Dermis blood vessel endothelial cell (primary cell): ENCODE data around the gene ACMSD. TPM values are rescaled to one million over a fixed set of nuclear protein-coding genes. Genes with fewer than 3 reads are reported as not detected.
"Not testable (repeated sequence)": the region's sequence is repeated elsewhere in the genome, so short reads cannot be mapped to it uniquely, and the experiment has no call there.

Source experiments
- DNase-seq: peaks from one replicate; pipeline ENCODE4 v3.0.0; 2010
- total RNA-seq: library from RNA; depleted of rRNA; stranded (reverse); fragments of >200 nt; gene quantifications from 2 replicates; pipeline ENCODE4 v1.2.3, GENCODE V29; 2014

The ACMSD gene
- 0.09 and 0.34 TPM in 2 replicates for total RNA-seq

DNA sequence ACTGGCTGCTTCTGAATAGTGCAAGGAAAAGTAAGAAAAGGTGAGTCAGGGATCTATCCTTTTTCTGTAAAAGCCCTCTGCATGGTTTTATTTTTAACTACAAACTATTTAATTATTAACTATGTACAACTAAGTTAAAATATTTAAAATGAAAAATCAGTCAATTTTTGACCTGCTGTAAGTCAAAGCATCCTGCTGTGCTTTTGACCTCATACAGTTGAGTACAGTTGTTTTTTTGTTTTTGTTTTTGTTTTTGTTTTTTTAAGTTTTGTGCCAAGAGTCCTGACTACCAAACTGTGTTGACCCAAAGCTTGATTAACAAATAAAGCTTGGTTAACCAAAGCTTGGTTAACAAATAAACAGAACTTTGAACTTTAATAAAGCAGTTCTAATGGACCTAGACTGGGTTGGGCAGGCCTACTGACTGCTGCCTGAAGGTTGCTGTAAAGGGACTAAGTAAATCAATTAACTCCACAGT is at the start of gene ACMSD:
Gene ACMSD, plus strand, starts transcription at position 474 of the 478 bp plus-strand sequence. CDS start 67 bp downstream, outside the sequence.
- DNase-seq = no peak

DNA sequence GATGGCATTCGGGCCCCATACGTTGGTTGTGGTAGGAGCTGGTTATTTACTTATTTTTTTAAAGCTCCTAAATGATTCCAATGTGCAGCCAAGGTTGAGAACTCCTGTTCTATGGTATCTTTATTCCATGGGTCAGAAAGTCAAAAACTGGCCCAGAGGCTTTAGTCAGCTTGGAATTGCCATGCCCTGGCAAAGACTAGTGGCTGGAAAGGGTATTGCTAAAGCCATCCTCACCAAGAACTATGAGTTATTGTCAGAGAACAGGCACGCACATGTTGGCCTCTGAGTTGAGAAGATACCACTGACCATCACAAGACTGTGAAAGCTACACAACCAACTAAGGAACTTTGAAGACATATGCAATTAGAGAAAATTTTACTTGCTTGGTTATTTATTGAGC is 47.9 kb upstream of the ACMSD start:
- no peak for DNase-seq

DNA sequence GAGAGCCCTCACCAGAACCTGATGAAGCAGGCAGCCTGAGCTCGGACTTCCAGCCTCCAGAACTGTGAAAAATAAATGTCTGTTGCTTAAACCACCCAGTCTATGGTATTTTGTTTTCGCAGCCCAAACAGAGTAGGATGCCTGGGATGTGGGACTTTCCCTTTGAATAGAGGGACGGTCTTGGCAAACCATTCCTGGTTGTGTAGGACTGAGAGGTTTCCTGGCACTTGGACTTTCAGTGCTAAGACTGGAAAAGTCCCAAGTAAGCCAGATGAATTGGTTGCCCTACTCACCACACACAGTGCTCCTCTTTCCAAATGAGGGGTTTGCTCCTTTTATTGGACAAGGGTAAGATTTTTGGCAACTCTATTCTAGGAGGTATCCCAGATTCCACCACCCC is 46.8 kb upstream of the ACMSD start:
- no peak for DNase-seq

DNA sequence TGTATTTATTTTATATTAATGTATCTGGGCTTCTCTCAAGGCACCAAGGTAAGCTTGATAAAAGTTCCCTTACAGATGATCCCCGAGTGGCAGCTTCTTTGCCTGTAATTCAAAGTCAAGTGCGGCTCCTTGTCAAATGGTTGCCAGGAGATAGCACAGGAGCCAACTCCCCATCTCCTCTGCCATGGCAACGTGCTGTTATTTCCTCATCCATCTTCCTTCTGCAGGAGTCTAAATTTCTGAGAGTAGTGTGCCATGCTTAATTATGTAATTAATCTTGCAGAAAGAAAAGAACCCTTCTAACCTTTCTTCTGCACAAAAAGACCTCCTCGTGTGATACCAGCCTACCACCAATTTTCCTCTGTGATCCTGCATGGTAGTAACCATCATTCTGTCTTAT is 46.2 kb upstream of the ACMSD start:
- DNase-seq = no peak

DNA sequence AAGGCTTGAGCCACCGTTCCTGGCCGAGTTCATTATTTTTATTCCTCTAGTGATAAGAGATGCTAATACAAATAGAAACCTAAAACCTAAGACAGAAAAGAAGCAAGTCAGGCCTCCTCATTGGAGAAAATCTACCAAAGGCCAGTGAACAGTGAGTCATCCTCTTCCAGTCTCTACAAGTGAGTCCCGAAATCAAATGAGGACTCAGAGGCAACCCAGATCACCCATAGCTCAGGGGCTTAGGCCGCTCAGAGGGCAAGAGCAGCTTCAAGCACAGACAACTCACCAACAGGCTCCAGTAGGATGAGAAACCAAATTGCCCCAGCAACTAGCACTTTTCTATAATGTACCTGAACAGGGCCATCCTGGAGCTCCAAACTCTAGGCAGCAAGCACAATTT is 42.7 kb upstream of the ACMSD start:
- DNase-seq = no peak

DNA sequence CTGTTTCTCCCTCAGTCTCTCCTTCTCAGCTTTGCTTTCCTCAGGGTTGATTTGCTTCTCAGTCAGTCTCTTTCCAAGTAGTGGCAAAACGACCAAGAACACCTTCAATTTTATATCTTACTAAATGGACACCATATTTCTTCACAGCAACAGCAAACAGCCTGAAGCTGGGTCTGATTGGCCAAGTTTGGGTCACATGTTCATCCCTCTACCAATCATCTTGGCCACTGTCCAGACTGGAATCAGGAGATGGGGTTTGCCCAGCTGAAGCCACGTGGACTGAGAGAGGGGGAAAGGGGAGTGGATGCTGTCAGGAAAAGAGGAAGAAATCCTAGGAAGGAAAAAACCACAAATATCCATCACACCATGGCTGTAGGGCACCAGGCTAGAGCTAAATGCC is 42.0 kb upstream of the ACMSD start:
- no peak for DNase-seq

DNA sequence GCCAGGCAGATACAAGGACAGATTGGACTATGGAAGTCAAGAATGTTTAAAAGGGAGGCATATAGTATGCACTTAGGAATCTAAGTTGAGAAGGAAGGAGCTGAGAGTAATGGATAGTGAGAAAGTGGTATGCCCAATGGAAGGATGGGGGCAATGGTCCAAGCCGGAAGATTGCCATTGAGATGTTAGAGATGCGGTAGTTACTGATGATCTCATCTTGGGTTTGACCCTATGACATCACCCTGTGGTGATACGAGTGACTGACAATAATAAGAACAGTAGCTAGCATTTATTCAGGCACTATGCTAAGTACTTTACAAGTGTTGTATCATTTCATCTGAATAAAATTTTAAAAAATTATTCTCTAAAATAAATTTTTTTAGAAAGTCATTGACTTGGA is 38.5 kb upstream of the ACMSD start:
- DNase-seq = no peak

DNA sequence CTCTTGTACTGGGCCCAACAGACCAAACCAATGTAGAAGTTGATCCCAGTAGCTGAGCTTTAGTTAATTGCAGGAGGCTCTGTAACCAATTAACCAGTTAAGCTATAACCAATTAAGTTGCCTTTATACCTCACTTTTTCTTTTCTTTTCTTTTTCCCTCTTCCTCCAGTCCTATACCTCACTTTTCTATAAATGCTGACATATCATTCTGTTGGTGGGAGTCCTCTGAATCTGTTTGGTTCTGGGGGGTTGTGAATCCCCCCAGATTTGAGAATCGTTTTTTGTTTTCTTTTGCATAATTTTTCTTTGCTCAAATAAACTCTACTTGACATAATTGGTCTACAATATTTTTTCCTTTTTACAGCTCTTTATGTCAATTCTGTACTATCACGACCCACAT is 38.1 kb upstream of the ACMSD start:
- no peak for DNase-seq

DNA sequence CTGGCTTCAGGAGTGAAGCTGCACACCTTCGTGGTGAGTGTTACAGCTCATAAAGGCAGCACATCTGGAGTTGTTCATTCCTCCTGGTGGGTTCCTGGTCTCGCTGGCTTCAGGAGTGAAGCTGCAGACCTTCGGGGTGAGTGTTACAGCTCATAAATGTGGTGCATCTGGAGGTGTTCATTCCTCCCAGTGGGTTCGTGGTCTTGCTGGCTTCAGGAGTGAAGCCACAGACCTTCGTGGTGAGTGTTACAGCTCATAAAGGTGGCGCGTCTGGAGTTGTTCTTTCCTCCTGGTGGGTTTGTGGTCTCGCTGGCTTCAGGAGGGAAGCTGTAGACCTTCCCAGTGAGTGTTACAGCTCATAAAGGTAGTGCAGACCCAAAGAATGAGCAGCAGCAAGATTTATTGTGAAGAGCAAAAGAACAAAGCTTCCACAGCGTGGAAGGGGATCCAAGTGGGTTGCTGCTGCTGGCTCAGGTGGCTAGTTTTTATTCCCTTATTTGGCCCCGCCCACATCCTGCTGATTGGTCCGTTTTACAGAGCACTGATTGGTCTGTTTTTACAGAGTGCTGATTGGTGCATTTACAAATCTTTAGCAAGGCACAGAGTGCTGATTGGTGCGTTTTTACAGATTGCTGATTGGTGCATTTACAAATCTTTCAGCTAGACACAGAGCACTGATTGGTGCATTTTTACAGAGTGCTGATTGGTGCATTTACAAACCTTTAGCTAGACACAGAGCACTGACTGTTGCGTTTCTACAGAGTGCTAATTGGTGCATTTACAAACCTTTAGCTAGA is 34.6 kb upstream of the ACMSD start:
- DNase-seq = not testable (repeated sequence)

DNA sequence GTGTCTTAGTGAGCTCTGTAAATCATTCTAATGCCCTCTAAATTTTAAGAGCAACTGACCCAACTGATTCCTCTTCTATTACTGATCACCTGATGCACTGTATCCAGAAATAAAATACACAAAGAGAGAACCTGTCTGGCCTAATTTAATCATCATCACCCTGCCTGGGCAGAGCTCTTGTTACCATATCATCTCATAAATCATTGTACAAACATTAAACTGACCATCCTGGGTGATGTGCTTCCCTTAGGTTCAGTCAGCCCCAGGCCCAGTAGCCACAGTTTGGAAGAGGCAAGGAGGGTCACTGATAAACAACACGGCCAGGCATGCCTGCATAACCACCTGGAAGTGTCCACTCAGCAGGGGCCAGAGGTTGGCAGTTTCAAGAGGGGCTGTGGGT is 22.7 kb upstream of the ACMSD start:
- no peak for DNase-seq

DNA sequence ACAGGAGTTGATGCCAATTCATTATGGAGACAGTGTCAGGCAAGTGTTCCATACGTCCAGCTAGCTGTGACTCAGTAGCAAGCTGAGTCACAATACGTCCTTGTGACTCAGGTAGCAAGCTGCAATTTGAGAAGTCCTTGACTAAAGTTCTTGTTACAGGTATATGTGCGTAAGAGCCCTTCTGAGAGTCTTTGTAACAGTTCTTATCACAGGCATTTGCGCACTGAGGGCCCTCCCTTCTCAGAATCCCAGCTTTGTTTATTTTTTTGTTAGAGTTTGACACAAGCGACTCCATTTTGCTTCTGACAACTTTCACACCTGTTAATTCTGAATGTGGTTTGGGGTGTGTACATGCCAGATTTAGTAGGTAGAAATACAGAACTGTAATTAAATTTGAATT is 20.1 kb upstream of the ACMSD start:
- DNase-seq = no peak

DNA sequence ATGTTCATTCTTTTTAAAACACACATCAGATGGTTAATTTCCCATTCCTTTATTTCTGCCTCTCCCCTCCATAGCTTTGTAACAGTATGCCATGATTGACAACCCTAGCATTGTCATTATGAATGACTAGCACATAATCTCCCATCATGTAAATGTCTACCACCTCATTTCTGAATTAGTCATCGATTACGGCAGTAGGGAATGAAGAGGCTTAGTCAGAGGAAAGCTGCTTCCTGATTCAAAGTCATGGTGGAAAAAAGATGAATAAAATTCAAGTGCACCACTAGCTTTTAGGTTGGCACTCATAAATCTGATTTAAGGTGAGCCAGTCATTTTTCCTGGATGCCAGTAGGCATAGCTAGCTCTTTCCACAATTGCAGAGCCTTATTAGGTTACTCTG is 19.1 kb upstream of the ACMSD start:
- peak; percentile 11 for DNase-seq

DNA sequence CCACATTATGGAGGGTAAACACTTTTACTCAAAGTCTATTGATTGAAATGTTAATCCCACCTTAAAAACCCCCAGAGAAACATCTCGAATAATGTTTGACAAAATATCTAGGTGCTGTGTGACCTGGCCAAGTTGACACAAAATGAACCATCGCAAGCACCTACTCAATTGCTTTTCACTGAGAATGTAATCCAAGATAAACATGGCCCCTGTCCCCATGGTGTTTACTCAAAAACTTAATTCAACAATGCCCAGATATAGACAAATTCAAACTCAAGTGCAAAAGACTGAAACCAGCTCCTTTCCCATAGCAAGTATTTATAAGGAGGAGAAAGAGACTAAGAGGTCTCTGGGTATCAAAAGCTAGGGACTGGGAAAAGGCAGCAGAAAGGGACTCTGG is 15.0 kb upstream of the ACMSD start:
- DNase-seq = no peak

DNA sequence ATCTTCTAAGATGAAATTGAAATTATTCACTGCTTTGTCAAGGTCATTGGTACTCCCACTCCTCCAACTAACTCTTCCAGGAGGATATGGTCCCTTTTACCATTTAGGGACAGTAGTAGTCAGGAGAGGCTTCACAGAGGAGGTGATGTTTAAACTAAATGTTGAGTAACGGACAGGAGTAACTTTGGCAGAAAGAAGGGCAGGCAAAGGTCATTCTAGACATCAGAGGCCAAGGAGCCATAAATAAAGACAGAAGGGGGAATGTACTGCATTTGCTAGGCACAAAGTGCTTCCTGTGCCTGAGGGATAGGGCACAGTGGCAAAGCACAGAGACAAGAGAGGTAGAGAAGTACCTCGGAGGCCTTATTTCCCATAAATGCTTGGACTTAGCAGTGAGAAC is 14.6 kb upstream of the ACMSD start:
- no peak for DNase-seq

DNA sequence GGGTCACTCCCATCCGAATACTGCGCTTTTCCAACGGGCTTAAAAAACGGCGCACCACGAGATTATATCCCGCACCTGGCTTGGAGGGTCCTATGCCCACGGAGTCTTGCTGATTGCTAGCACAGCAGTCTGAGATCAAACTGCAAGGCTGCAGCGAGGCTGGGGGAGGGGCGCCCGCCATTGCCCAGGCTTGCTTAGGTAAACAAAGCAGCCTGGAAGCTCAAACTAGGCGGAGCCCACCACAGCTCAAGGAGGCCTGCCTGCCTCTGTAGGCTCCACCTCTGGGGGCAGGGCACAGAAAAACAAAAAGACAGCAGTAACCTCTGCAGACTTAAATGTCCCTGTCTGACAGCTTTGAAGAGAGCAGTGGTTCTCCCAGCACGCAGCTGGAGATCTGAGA is 12.7 kb upstream of the ACMSD start:
- not testable (repeated sequence) for DNase-seq

DNA sequence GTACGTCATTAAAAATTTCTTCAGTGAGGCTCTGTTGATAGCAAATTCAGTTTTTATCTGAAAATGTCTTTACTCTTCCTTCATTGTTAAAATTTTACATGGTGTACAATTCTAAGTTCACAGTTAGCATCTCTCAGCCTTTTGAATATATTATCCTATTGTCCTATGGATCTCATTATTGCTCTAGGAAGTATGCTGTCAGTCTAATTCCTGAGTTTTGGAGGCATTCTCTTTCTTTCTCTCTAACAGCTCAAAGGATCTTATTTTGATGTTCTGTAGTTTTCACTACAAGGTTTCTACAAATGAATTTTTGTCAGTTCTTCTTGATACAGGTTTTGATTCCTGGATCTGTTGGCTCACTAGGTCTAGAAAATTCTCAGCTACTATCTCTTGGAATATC is 2.9 kb upstream of the ACMSD start:
- DNase-seq = no peak

DNA sequence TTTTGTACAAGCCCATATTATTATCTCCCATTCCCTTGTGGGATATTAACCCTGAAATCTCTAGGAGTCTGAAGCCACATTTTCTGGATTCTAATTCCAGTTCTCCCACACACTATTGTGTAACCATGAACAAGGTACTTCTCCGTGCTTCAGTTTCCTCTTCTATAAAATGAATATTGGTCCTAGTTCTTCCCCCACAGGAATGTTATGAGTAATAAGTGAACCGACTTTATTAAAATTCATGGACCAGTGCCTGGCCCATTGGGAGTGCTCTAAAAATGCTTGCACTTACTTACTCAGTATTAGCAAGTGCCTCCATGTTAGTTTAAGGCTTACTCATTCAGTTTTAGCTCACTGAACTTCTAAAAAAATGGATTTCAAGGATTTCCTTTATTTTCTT is 1.4 kb upstream of the ACMSD start:
- DNase-seq = no peak

DNA sequence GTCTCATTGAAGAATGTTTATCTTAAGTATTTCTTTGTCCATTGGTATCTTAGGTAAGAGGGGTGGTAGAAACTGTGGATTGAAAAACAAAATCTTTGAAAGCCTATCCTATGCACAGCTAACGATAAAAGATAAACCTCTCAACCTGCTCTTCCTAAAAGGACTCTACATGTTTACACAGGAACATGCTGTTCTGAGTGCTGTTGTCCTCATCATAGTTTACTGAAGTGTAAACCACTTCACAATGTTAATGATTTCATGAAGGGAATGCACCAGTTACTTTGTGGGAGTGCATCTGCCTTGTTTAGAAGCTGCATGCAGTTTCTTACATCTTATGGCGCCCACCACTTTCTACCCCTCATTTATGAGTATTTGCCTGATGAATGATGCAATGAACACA is 1.2 kb downstream of the ACMSD start:
- DNase-seq = no peak

DNA sequence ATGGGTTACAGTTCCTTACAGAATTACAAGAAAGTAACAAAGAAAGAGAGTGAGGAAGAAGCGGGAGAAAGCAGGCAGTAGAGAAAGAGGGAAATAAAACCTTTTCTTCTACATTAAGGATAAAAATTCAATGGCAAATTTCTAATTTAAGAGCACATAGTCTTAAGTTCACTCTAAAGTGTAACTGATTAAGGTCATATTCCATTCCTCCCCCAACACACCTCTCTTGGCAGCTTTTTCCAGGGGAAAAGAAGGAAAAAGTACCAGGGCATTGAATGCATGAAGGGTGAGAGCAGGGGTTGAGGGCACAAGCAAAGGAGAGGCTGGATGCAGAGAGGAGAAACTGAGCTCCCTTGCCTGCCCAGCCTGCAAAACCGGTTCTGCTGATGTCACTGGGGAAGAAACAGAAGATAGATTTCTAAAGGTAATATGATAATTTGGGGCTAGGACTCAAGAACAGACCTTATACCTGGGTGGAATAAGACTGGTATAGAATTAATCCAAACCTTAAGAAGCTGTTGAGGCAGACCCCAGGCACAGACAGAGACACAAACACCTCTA is 4.6 kb downstream of the ACMSD start:
- no peak for DNase-seq

DNA sequence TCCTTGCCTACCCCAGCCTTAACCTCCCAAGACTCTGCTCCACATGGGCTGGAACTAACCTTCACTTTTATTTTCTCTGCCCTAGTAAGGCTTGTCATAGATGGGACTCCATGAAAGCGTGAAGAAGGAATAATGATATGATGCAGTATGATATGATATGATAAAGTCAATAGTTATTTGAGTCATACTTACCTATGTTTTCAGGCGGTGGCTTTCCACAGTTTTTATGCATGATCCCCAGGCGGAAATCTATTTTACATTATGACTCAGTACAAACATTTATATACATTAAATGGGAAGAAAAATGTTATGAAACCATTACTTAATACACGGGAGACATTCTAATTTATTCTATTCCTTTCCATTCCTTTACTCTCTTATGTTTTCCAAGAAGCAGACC is 5.6 kb downstream of the ACMSD start:
- DNase-seq = no peak

DNA sequence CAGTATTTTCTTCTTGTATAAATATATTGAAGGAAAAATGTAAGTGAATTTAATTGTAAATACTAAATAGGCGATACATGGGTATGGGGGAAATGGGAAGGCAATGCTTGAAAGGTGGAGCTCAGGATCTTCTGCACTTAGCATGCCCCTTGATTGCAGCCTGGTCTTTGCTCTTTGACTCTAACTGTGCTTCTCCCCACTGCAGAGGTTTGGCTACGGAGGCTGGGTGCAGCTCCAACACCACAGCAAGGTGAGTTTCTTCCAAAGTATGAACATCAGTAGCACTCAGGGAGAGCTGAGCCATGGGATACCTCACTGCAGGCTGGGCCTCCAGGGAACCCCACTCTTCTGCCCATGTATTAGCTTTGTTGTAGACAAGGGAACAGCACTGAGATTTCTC is 6.6 kb downstream of the ACMSD start:
- no peak for DNase-seq

DNA sequence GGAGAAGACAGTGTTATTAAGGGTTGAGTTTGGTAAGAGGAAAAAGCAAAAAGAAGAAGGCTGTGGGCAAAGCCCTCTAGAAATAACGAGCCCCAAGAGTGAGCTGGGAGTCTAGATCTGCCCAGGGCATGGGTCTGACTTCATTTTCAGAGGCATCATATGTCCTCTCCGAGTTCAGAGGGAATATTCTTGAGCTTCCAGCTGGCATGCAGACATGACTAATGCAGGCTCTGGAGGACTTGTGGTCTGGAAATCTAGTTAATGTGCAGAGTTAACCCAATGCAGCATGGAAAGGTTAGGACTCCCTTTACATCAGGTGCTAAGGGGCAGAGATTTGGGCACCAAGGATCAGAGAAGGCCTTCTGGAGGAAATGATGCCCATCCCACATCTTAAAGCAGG is 7.3 kb downstream of the ACMSD start:
- no peak for DNase-seq

DNA sequence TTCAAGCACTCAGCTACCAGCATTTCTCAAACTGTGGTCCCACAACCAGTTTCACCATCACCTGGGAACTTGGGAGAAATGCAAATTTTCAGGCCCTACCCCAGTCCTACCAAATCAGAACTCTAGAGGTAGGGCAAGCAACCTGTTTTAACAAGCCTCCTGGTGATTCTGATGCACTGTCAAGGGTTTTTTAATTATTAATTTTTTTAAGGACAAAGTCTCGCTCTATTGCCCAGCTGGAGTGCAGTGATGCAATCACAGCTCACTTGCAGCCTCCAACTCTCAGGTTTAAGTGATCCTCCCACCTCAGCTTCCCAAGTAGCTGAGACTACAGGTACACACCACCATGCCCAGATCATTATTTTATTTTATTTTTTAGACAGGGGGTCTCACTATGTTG is 7.8 kb downstream of the ACMSD start:
- no peak for DNase-seq

DNA sequence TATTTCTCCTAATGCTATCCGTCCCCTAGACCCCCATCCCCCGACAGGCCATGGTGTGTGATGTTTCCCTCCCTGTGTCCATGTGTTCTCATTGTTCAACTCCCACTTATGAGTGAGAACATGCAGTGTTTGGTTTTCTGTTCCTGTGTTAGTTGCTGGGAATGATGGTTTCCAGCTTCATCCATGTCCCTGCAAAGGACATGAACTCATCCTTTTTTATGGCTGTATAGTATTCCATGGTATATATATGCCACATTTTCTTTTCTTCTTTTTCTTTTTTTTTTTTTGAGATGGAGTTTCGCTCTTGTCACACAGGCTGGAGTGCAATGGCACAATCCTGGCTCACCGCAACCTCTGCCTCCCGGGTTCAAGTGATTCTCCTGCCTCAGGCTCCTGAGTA is 9.2 kb downstream of the ACMSD start:
- DNase-seq = not testable (repeated sequence)

DNA sequence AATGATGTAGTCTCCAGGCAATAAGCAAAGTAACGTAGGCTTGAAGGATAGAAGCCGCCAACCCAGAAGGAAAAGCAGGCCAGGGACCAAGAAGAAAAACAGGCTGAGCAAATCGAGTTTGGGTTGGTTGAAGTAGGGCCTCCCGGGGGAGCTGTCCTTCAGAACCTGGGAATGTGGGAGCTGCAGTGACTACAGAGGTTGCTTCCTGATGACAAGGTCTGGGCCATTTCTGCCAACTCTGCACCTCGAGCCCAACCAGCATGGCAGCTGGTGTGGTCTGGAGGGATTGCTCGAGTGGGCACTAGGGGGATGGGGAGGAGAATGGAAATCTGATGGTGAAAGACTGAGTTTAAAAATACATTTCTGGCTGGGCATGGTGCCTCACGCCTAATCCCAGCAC is 14.1 kb downstream of the ACMSD start:
- DNase-seq = no peak
